Fibroblast of skin of right biceps (primary cell): ENCODE measurements around the gene PI4KA.

Experiments used
- DNase-seq: peaks from one replicate; pipeline ENCODE4 v3.0.0-alpha.2; 2013

The PI4KA gene

GRCh38 chr22:20659920-20660319 lies 198.7 kb downstream of the PI4KA start:
- DNase-seq: no peak

DNA sequence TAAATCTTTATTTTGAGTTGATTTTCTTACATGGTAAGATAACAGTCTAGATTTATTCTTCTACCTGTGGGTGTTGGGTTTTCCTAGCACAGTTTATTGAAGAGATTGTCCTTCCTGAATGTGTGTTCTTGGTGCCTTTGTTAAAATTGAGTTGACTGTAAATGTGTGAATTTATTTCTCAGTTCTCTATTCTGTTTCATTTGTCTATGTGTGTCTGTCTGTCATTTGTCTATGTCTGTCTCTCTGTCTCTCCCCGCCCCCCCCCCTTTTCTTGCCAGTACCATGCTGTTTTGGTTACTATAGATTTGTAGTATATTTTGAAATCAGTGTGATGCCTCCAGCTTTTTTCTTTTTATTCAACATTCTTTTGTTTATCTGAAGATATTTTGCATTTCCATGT lies 199.4 kb downstream of the PI4KA start:
- no peak for DNase-seq

GRCh38 chr22:20658433-20659222 lies 200.0 kb downstream of the PI4KA start:
- DNase-seq: no peak

DNA sequence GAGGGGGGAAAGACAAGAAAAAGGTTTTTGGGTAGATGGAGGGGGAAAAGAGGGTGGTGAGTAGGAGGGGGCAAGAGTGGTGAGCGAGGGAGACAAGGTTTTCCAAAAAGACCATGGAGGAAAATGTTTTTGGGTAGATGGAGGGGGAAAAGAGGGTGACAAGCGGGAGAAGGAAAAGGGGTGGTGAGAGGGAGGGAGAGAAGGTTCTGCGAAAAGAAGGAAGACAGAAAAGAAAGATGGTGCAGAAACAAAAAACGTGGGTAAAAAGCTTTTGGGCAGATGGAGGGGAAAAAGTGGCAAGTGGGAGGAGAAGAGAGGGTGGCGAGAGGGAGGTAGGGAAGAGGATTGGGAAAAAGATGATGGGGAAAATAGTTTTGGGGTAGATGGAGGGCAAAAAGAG lies 200.6 kb downstream of the PI4KA start:
- DNase-seq: no peak
